Measurements from ENCODE around the gene XBP1.
"Not testable (repeated sequence)": the region's sequence is repeated elsewhere in the genome, so short reads cannot be mapped to it uniquely, and the experiment has no call there.

Gene XBP1

GRCh38 chr22:28791841-28792490, 8.4 kb downstream of the XBP1 start:
- DNase-seq = no peak

GRCh38 chr22:28791124-28791523, 9.2 kb downstream of the XBP1 start:
- DNase-seq = no peak

- DNase-seq = no peak
Measured at GRCh38 chr22:28788601-28789000, 11.8 kb downstream of the XBP1 start.

GRCh38 chr22:28783786-28784671, 16.3 kb downstream of the XBP1 start:
- no peak for DNase-seq

GRCh38 chr22:28780296-28780695, 20.1 kb downstream of the XBP1 start:
- DNase-seq = no peak

- DNase-seq = no peak
Measured at GRCh38 chr22:28779833-28780232, 20.5 kb downstream of the XBP1 start.

GRCh38 chr22:28774378-28774777, 26.0 kb downstream of the XBP1 start:
- no peak for DNase-seq

- DNase-seq = no peak
Measured at GRCh38 chr22:28773461-28773867, 26.9 kb downstream of the XBP1 start.

- peak; percentile 77 to 87 (median 82) for DNase-seq
Measured at GRCh38 chr22:28772633-28773460, 27.5 kb downstream of the XBP1 start, which contains the start of gene CCDC117. CCDC117 (plus strand) TSS chr22:28772695; CDS start chr22:28772850, 155 bp downstream.

GRCh38 chr22:28771195-28771791, 29.1 kb downstream of the XBP1 start:
- DNase-seq = no peak

- no peak for DNase-seq
Measured at GRCh38 chr22:28769394-28770085, 30.8 kb downstream of the XBP1 start.

GRCh38 chr22:28768701-28769393, 31.5 kb downstream of the XBP1 start:
- DNase-seq = no peak

- DNase-seq = no peak
Measured at GRCh38 chr22:28766628-28767027, 33.7 kb downstream of the XBP1 start.

- DNase-seq = not testable (repeated sequence)
Measured at GRCh38 chr22:28762000-28762399, 38.4 kb downstream of the XBP1 start.

GRCh38 chr22:28761449-28761755, 39.0 kb downstream of the XBP1 start:
- DNase-seq = no peak

- DNase-seq = no peak
Measured at GRCh38 chr22:28759861-28760560, 40.4 kb downstream of the XBP1 start.

GRCh38 chr22:28754512-28754911, 45.9 kb downstream of the XBP1 start:
- not testable (repeated sequence) for DNase-seq

- no peak for DNase-seq
Measured at GRCh38 chr22:28750471-28750881, 49.9 kb downstream of the XBP1 start.

Measured in activated CD4-positive, CD25-positive, alpha-beta regulatory T cell (primary cell).